T-helper 2 cell treated with Interferon-gamma antibody and Interleukin-4, amounts not matched to agents 5 μg/mL and 100 μg/mL, for 36 hours (primary cell): ENCODE results near the gene SRC.

Experiments
- DNase-seq: peaks from one replicate; pipeline ENCODE4 v3.0.0; 2021; ENCODE audit warnings: low spot score
- H3K27ac Mint-ChIP-seq: one replicate; pipeline ENCODE4 v1.8.0; 2021; ENCODE audit warnings: mild to moderate bottlenecking, mixed read lengths
- H3K27me3 Mint-ChIP-seq: one replicate; pipeline ENCODE4 v1.8.0; 2021; ENCODE audit warnings: low read depth, mixed read lengths
- H3K36me3 Mint-ChIP-seq: one replicate; pipeline ENCODE4 v1.8.0; 2021; ENCODE audit warnings: low read depth, mixed read lengths
- H3K4me1 Mint-ChIP-seq: one replicate; pipeline ENCODE4 v1.8.0; 2021; ENCODE audit warnings: low read depth, mixed read lengths
- H3K4me3 Mint-ChIP-seq: one replicate; pipeline ENCODE4 v1.8.0; 2022; ENCODE audit warnings: mild to moderate bottlenecking, moderate library complexity, mixed read lengths
- H3K9me3 Mint-ChIP-seq: one replicate; pipeline ENCODE4 v1.8.0; 2021; ENCODE audit warnings: mixed read lengths

SRC gene

GRCh38 chr20:37446286-37447032 is 100.5 kb downstream of the SRC start:
- no peak for DNase-seq
- H3K9me3 Mint-ChIP-seq: no peaks in the 10 kb centered on the region
- no peaks in the 10 kb centered on the region for H3K4me1 Mint-ChIP-seq
- H3K36me3 Mint-ChIP-seq: no peaks in the 10 kb centered on the region
- no peak overlapping the region for H3K27ac Mint-ChIP-seq
- no peak overlapping the region for H3K4me3 Mint-ChIP-seq
- no peaks in the 10 kb centered on the region for H3K27me3 Mint-ChIP-seq

GRCh38 chr20:37447688-37448087 is 101.7 kb downstream of the SRC start:
- Mint-ChIP-seq H3K36me3 (no peaks in the 10 kb centered on the region), H3K4me3 (no peak overlapping the region), H3K4me1 (no peaks in the 10 kb centered on the region), H3K27me3 (no peaks in the 10 kb centered on the region), H3K27ac (no peak overlapping the region), H3K9me3 (no peaks in the 10 kb centered on the region)
- DNase-seq: no peak

- Mint-ChIP-seq H3K4me1 (no peaks in the 10 kb centered on the region), H3K36me3 (no peaks in the 10 kb centered on the region), H3K27ac (no peak overlapping the region)
Measured at GRCh38 chr20:37449276-37449675, 103.3 kb downstream of the SRC start.

GRCh38 chr20:37450344-37450743 is 104.4 kb downstream of the SRC start:
- Mint-ChIP-seq H3K9me3 (peaks cover 8% of the 10 kb centered on the region), H3K4me1 (no peaks in the 10 kb centered on the region), H3K27me3 (peaks cover 6% of the 10 kb centered on the region), H3K27ac (no peak overlapping the region), H3K4me3 (no peak overlapping the region), H3K36me3 (no peaks in the 10 kb centered on the region)
- no peak for DNase-seq

More at GRCh38 chr20:37449276-37449675, 103.3 kb downstream of the SRC start:
- H3K27me3 Mint-ChIP-seq: peaks cover 5% of the 10 kb centered on the region
- no peak for DNase-seq
- H3K9me3 Mint-ChIP-seq: no peaks in the 10 kb centered on the region
- no peak overlapping the region for H3K4me3 Mint-ChIP-seq

GRCh38 chr20:37451616-37452015 is 105.7 kb downstream of the SRC start:
- no peak overlapping the region for H3K27ac Mint-ChIP-seq
- no peak for DNase-seq
- H3K4me3 Mint-ChIP-seq: no peak overlapping the region

GRCh38 chr20:37452236-37452635 is 106.3 kb downstream of the SRC start:
- no peak overlapping the region for H3K27ac Mint-ChIP-seq
- H3K4me1 Mint-ChIP-seq: no peaks in the 10 kb centered on the region
- H3K36me3 Mint-ChIP-seq: no peaks in the 10 kb centered on the region
- H3K9me3 Mint-ChIP-seq: peaks cover 11% of the 10 kb centered on the region
- no peak for DNase-seq
- peaks cover 6% of the 10 kb centered on the region for H3K27me3 Mint-ChIP-seq
- H3K4me3 Mint-ChIP-seq: no peak overlapping the region

More at GRCh38 chr20:37451616-37452015, 105.7 kb downstream of the SRC start:
- H3K4me1 Mint-ChIP-seq: no peaks in the 10 kb centered on the region
- H3K36me3 Mint-ChIP-seq: no peaks in the 10 kb centered on the region
- H3K9me3 Mint-ChIP-seq: peaks cover 8% of the 10 kb centered on the region
- H3K27me3 Mint-ChIP-seq: peaks cover 6% of the 10 kb centered on the region

- Mint-ChIP-seq H3K9me3 (peaks cover 19% of the 10 kb centered on the region), H3K4me3 (no peak overlapping the region), H3K4me1 (no peaks in the 10 kb centered on the region), H3K27me3 (peaks cover 6% of the 10 kb centered on the region), H3K36me3 (no peaks in the 10 kb centered on the region), H3K27ac (no peak overlapping the region)
- no peak for DNase-seq
Measured at GRCh38 chr20:37453288-37453687, 107.3 kb downstream of the SRC start.

- Mint-ChIP-seq H3K4me3 (no peak overlapping the region), H3K27me3 (peaks cover 6% of the 10 kb centered on the region), H3K9me3 (peaks cover 19% of the 10 kb centered on the region), H3K4me1 (no peaks in the 10 kb centered on the region), H3K36me3 (no peaks in the 10 kb centered on the region), H3K27ac (no peak overlapping the region)
- DNase-seq: no peak
Measured at GRCh38 chr20:37453836-37454235, 107.9 kb downstream of the SRC start.

GRCh38 chr20:37454636-37455385 is 108.9 kb downstream of the SRC start:
- Mint-ChIP-seq H3K9me3 (peaks cover 19% of the 10 kb centered on the region), H3K27ac (no peak overlapping the region)

More at GRCh38 chr20:37454636-37455385, 108.9 kb downstream of the SRC start:
- DNase-seq: no peak
- Mint-ChIP-seq H3K27me3 (peaks cover 6% of the 10 kb centered on the region), H3K4me3 (no peak overlapping the region), H3K4me1 (peaks cover under 1% of the 10 kb centered on the region), H3K36me3 (no peaks in the 10 kb centered on the region)
